HCT116 (cell line): Measurements from ENCODE around the gene CCDC24. TPM values are rescaled to one million over a fixed set of nuclear protein-coding genes. Genes with fewer than 3 reads are reported as not detected.

ENCODE experiments used
- ATAC-seq: fragments of 200-7000 bp; cut with Tn5 transposase; 2 replicates; pipeline ENCODE4 v1.9.1; 2020; ENCODE audit warnings: mild to moderate bottlenecking, moderate library complexity
- BruUV-seq: library from RNA; stranded (reverse); fragments of 400-500 nt; replicated peaks from 2 replicates; lab custom pipeline; 2021; lab: Mats Ljungman, UMichigan
- CTCF ChIA-PET: fragments of 300-600 bp; sonication (Branson Sonifier 250); formaldehyde crosslinking; loops from one replicate; lab custom pipeline; 2021; ENCODE audit warnings: antibody characterized with exemption; lab: Charles Lee
- POLR2A ChIA-PET: fragments of 300-600, 350-600 bp; sonication (Branson Sonifier 250); formaldehyde crosslinking; loops from one replicate; lab custom pipeline; 2021; ENCODE audit warnings: antibody characterized with exemption; lab: Charles Lee
- RAD21 ChIA-PET, 2 experiments: fragments of 300-600 bp; sonication (Branson Sonifier 250); formaldehyde crosslinking; loops; one replicate each; lab custom pipeline; 2023; ENCODE audit warnings: low total read pairs in 2 of 2; ENCODE audit not compliant: uncharacterized antibody in 2 of 2, unreplicated experiment in 2 of 2, low non-redundant PET in 1 of 2; lab: Charles Lee
- DNase-seq: peaks from one replicate; pipeline ENCODE4 v3.0.0-alpha.2; 2010; ENCODE audit warnings: low read depth, low spot score
- H2AFZ ChIP-seq: fragments of 200-600 bp; shearing (Covaris generic), sonication (generic); 2 replicates; pipeline ENCODE4 v1.6.1; 2017; ENCODE audit warnings: low read depth, mixed run types, mixed read lengths, antibody characterized with exemption, low read length; ENCODE audit not compliant: poor library complexity, severe bottlenecking
- H3K27ac ChIP-seq: 2 replicates; pipeline ENCODE4 v1.5.1; 2012; ENCODE audit warnings: low read depth, low read length
- H3K27me3 ChIP-seq: fragments of 200-600 bp; sonication (generic); 2 replicates; pipeline ENCODE4 v1.6.1; 2016; ENCODE audit warnings: mixed run types, low read length, mixed read lengths; ENCODE audit not compliant: insufficient read depth
- H3K36me3 ChIP-seq, 2 experiments: fragments of 200-500 bp in 1 of 2; fragments of 200-600 bp in 1 of 2; sonication (Bioruptor generic) in 1 of 2; sonication (generic) in 1 of 2; 2 replicates each; pipeline versions ENCODE4 v1.5.1 to v1.6.1; 2014 to 2016; ENCODE audit warnings: low read length in 2 of 2, inconsistent platforms in 1 of 2, mixed read lengths in 1 of 2, mixed run types in 1 of 2; ENCODE audit not compliant: insufficient read depth in 2 of 2, control insufficient read depth in 1 of 2
- H3K4me1 ChIP-seq, 2 experiments: fragments of 200-600 bp in 1 of 2; sonication (generic) in 1 of 2; 2 replicates each; pipeline versions ENCODE4 v1.5.1 to v1.6.1; 2012 to 2017; ENCODE audit warnings: low read length in 2 of 2, inconsistent platforms in 1 of 2, mild to moderate bottlenecking in 1 of 2, mixed read lengths in 1 of 2, mixed run types in 1 of 2, moderate library complexity in 1 of 2; ENCODE audit not compliant: insufficient read depth in 2 of 2, control insufficient read depth in 1 of 2
- H3K4me2 ChIP-seq: fragments of 200-600 bp; sonication (generic); 2 replicates; pipeline ENCODE4 v1.6.1; 2017; ENCODE audit warnings: mixed run types, low read length, mixed read lengths
- H3K4me3 ChIP-seq, 2 experiments: fragments of 200-600 bp in 1 of 2; sonication (generic) in 1 of 2; replicated peaks in 1 of 2; 2 replicates each; pipeline ENCODE4 v1.5.1; 2011 to 2016; ENCODE audit warnings: low read length in 2 of 2, control low read depth in 1 of 2, low read depth in 1 of 2, mild to moderate bottlenecking in 1 of 2, mixed read lengths in 1 of 2, mixed run types in 1 of 2
- H3K79me2 ChIP-seq: fragments of 200-600 bp; sonication (generic); 2 replicates; pipeline ENCODE4 v1.6.1; 2017; ENCODE audit warnings: mild to moderate bottlenecking, mixed run types, low read length, moderate library complexity, mixed read lengths; ENCODE audit not compliant: insufficient read depth
- H3K9ac ChIP-seq: fragments of 200-600 bp; sonication (generic); 2 replicates; pipeline ENCODE4 v1.6.1; 2016; ENCODE audit warnings: low read length, mixed read lengths
- H3K9me2 ChIP-seq: fragments of 200-600 bp; sonication (generic), shearing (Covaris generic); 2 replicates; pipeline ENCODE4 v1.6.1; 2017; ENCODE audit warnings: mixed run types, mild to moderate bottlenecking, moderate library complexity; ENCODE audit not compliant: insufficient read depth
- H3K9me3 ChIP-seq, 2 experiments: fragments of 200-500 bp in 1 of 2; fragments of 200-600 bp in 1 of 2; sonication (Bioruptor generic) in 1 of 2; sonication (generic) in 1 of 2; 2 replicates each; pipeline ENCODE4 v1.6.1; 2014 to 2017; ENCODE audit warnings: low read length in 2 of 2, mixed read lengths in 2 of 2, inconsistent platforms in 1 of 2, low read depth in 1 of 2, mild to moderate bottlenecking in 1 of 2, mixed run types in 1 of 2, moderate library complexity in 1 of 2; ENCODE audit not compliant: control insufficient read depth in 1 of 2, insufficient read depth in 1 of 2
- H4K20me1 ChIP-seq: fragments of 200-600 bp; sonication (generic), shearing (Covaris generic); 2 replicates; pipeline ENCODE4 v1.6.1; 2017; ENCODE audit warnings: mixed run types, mild to moderate bottlenecking, moderate library complexity; ENCODE audit not compliant: insufficient read depth
- EGR1 ChIP-seq: IDR thresholded peaks from 2 replicates; pipeline ENCODE4 v1.6.1; 2012; ENCODE audit warnings: low read depth
- ELF1 ChIP-seq: IDR thresholded peaks from 2 replicates; pipeline ENCODE4 v1.6.1; 2012; ENCODE audit warnings: low read depth, borderline replicate concordance
- EZH2 ChIP-seq: fragments of 200-600 bp; sonication (generic); IDR thresholded peaks from 2 replicates; pipeline ENCODE4 v1.6.1; 2017; ENCODE audit warnings: antibody characterized with exemption, mixed run types
- EZH2phosphoT487 ChIP-seq: fragments of 200-600 bp; IDR thresholded peaks from 2 replicates; pipeline ENCODE4 v1.6.1; 2018; ENCODE audit warnings: antibody characterized with exemption, borderline replicate concordance
- JUND ChIP-seq: IDR thresholded peaks from 2 replicates; pipeline ENCODE4 v1.6.1; 2012
- POLR2A ChIP-seq: IDR thresholded peaks from 2 replicates; pipeline ENCODE4 v1.7.0; 2011; ENCODE audit warnings: borderline replicate concordance; ENCODE audit not compliant: insufficient read depth, insufficient read length; ENCODE audit errors: extremely low read depth
- POLR2AphosphoS5 ChIP-seq: IDR thresholded peaks from 2 replicates; pipeline ENCODE4 v1.6.1; 2011; ENCODE audit warnings: mild to moderate bottlenecking, low read depth, low read length, moderate library complexity
- SP1 ChIP-seq: IDR thresholded peaks from 2 replicates; pipeline ENCODE4 v1.6.1; 2012; ENCODE audit warnings: low read depth
- SRF ChIP-seq: IDR thresholded peaks from 2 replicates; pipeline ENCODE4 v1.6.1; 2012; ENCODE audit warnings: low read depth
- ZFX ChIP-seq: fragments of 450-650 bp; IDR thresholded peaks from 2 replicates; pipeline ENCODE4 v1.6.1; 2017
- ZNF274 ChIP-seq: fragments of 200-500 bp; sonication (Bioruptor generic); IDR thresholded peaks from 2 replicates; pipeline ENCODE4 v1.6.1; 2014; ENCODE audit warnings: mild to moderate bottlenecking, low read depth, low read length, inconsistent platforms
- intact Hi-C: fragments of 100-400 bp; cut with micrococcal nuclease; formaldehyde crosslinking; loops from 2 replicates; pipeline ENCODE4 v1.10.0; 2022
- total RNA-seq: library from RNA; stranded (reverse); gene quantifications from one replicate; pipeline ENCODE4 v1.2.1, GENCODE V29; 2021; ENCODE audit not compliant: unreplicated experiment
- TF ChIP-seq, protein P1 (sequence below): IDR thresholded peaks from 2 replicates; pipeline ENCODE4 v1.6.1; 2012; ENCODE audit warnings: low read depth
- TF ChIP-seq, protein P2 (sequence below): IDR thresholded peaks from 2 replicates; pipeline ENCODE4 v1.6.1; 2012
- TF ChIP-seq, protein P3 (sequence below): IDR thresholded peaks from 2 replicates; pipeline ENCODE4 v1.6.1; 2011; ENCODE audit warnings: mild to moderate bottlenecking, low read length, moderate library complexity; ENCODE audit not compliant: insufficient replicate concordance; ENCODE audit errors: extremely low read depth
- TF ChIP-seq, protein P4 (sequence below), 3 experiments: fragments of 200-600 bp in 1 of 3; sonication (generic) in 1 of 3; IDR thresholded peaks in 2 of 3; conservative IDR thresholded peaks in 1 of 3; 2 replicates each; pipeline ENCODE4 v1.5.1; 2012 to 2017; ENCODE audit warnings: low read depth in 2 of 3, low read length in 2 of 3, antibody characterized with exemption in 1 of 3, borderline replicate concordance in 1 of 3, control low read depth in 1 of 3, mild to moderate bottlenecking in 1 of 3, mixed read lengths in 1 of 3, mixed run types in 1 of 3, moderate library complexity in 1 of 3; ENCODE audit not compliant: insufficient read depth in 1 of 3
- TF ChIP-seq, protein P5 (sequence below): IDR thresholded peaks from 2 replicates; pipeline ENCODE4 v1.6.1; 2012

CCDC24 gene
- total RNA-seq, 1 experiment from 2014 or later, result 23.3 TPM

DNA sequence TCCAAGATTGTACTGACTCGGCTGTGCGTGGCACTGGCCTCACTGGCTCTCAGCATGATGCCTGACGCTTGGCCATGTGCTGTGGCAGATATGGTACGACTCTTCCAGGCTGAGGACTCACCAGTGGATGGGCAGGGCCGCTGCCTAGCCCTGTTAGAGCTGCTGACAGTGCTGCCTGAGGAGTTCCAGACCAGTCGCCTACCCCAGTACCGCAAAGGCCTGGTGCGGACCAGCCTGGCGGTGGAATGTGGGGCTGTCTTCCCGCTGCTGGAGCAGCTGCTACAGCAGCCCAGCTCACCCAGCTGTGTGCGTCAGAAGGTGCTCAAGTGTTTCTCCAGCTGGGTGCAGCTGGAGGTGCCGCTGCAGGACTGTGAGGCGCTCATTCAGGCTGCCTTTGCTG is 41.7 kb upstream of the CCDC24 start (continued):
- TF ChIP-seq, protein P1, sequence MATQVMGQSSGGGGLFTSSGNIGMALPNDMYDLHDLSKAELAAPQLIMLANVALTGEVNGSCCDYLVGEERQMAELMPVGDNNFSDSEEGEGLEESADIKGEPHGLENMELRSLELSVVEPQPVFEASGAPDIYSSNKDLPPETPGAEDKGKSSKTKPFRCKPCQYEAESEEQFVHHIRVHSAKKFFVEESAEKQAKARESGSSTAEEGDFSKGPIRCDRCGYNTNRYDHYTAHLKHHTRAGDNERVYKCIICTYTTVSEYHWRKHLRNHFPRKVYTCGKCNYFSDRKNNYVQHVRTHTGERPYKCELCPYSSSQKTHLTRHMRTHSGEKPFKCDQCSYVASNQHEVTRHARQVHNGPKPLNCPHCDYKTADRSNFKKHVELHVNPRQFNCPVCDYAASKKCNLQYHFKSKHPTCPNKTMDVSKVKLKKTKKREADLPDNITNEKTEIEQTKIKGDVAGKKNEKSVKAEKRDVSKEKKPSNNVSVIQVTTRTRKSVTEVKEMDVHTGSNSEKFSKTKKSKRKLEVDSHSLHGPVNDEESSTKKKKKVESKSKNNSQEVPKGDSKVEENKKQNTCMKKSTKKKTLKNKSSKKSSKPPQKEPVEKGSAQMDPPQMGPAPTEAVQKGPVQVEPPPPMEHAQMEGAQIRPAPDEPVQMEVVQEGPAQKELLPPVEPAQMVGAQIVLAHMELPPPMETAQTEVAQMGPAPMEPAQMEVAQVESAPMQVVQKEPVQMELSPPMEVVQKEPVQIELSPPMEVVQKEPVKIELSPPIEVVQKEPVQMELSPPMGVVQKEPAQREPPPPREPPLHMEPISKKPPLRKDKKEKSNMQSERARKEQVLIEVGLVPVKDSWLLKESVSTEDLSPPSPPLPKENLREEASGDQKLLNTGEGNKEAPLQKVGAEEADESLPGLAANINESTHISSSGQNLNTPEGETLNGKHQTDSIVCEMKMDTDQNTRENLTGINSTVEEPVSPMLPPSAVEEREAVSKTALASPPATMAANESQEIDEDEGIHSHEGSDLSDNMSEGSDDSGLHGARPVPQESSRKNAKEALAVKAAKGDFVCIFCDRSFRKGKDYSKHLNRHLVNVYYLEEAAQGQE, result no peak
- TF ChIP-seq ZNF274 (no peak), SRF (no peak)

DNA sequence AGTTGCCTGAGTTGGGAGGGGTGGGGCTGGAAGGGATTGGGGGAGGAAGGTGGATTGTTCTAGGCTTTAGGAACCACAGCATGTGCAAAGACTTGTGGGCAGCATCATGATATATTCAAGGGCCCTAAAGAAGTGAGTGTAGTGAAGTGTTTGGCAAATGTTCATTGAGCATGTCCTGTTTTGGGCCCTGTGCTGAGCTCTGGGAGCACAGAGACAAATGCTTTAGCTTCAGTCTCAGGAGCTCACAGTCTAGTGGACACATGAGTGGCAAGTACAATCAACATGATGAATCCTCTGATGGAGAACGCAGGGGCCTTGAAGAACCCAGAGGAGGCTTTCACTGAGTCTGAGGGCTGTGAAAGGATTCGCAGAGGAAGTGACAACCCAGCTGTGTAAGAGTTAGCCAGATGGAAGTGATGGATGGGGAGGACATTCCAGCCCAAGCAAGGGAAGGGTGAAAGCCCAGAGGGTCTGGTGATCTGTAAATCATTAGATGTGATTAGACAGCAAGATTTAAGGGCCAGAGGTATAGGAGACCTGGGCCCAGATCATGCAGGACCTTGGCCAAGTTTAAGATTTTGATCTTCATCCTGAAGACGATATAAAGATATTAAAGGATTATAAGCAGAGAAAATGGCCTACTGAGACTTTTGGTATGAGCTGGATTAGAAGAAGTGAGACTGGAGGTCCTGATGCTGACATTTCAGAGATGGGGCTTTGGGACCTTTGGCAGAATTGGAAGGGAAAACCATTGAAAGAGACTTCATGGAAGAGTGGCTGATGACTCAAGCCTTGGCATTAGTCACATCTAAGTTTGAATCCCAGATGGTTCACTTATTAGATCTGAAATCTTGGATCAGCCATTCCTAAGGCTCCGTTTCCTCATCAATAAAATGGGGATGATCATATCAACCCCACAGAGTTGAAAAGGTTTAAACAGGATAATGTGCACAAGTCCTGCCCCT is 40.1 kb upstream of the CCDC24 start:
- no peak overlapping the region for H2AFZ ChIP-seq
- RAD21 ChIA-PET, result no interaction called here
- H3K4me1 ChIP-seq, result peaks cover 6 to 14% of the 10 kb centered on the region in 2 experiments; a peak in 3 of 4 replicates
- no peaks in the 10 kb centered on the region for H3K9me2 ChIP-seq
- DNase-seq (no peak), ATAC-seq (no peak)
- POLR2A ChIA-PET, result no interaction called here
- no peak overlapping the region for H3K9ac ChIP-seq
- 0 out of 4 replicates have a peak, but pooled peaks cover 0 to 3% of the 10 kb centered on the region in 2 experiments for H3K36me3 ChIP-seq
- H3K27ac ChIP-seq, result no peak overlapping the region
- peaks cover 11% of the 10 kb centered on the region; the same call in 1 of the 2 replicates for H3K79me2 ChIP-seq
- H4K20me1 ChIP-seq, result no peaks in the 10 kb centered on the region
- no TSS peak for BruUV-seq
- CTCF ChIA-PET, result no interaction called here
- no peak overlapping the region for H3K4me2 ChIP-seq
- no peaks in the 10 kb centered on the region for H3K27me3 ChIP-seq
- H3K4me3 ChIP-seq, result no peak overlapping the region
- H3K9me3 ChIP-seq, result no peaks in the 10 kb centered on the region
- intact Hi-C loops, result no loop called here
- TF ChIP-seq POLR2AphosphoS5 (no peak), EZH2phosphoT487 (no peak), EZH2 (no peak), ELF1 (no peak), EGR1 (no peak), SRF (no peak), POLR2A (no peak), JUND (no peak), ZFX (no peak), SP1 (no peak)
- TF ChIP-seq, protein P2, sequence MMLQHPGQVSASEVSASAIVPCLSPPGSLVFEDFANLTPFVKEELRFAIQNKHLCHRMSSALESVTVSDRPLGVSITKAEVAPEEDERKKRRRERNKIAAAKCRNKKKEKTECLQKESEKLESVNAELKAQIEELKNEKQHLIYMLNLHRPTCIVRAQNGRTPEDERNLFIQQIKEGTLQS, result no peak
- TF ChIP-seq, protein P3, sequence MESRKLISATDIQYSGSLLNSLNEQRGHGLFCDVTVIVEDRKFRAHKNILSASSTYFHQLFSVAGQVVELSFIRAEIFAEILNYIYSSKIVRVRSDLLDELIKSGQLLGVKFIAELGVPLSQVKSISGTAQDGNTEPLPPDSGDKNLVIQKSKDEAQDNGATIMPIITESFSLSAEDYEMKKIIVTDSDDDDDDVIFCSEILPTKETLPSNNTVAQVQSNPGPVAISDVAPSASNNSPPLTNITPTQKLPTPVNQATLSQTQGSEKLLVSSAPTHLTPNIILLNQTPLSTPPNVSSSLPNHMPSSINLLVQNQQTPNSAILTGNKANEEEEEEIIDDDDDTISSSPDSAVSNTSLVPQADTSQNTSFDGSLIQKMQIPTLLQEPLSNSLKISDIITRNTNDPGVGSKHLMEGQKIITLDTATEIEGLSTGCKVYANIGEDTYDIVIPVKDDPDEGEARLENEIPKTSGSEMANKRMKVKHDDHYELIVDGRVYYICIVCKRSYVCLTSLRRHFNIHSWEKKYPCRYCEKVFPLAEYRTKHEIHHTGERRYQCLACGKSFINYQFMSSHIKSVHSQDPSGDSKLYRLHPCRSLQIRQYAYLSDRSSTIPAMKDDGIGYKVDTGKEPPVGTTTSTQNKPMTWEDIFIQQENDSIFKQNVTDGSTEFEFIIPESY, result no peak
- TF ChIP-seq, protein P4, sequence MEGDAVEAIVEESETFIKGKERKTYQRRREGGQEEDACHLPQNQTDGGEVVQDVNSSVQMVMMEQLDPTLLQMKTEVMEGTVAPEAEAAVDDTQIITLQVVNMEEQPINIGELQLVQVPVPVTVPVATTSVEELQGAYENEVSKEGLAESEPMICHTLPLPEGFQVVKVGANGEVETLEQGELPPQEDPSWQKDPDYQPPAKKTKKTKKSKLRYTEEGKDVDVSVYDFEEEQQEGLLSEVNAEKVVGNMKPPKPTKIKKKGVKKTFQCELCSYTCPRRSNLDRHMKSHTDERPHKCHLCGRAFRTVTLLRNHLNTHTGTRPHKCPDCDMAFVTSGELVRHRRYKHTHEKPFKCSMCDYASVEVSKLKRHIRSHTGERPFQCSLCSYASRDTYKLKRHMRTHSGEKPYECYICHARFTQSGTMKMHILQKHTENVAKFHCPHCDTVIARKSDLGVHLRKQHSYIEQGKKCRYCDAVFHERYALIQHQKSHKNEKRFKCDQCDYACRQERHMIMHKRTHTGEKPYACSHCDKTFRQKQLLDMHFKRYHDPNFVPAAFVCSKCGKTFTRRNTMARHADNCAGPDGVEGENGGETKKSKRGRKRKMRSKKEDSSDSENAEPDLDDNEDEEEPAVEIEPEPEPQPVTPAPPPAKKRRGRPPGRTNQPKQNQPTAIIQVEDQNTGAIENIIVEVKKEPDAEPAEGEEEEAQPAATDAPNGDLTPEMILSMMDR (IDR thresholded peaks at IDR 0.05 in 2 of 3, conservative IDR thresholded peaks at IDR 0.05 in 1 of 3; ENCODE audit: borderline replicate concordance in 1 of 3, insufficient read depth in 1 of 3, low read depth in 2 of 3, low read length in 2 of 3), result no peak
- TF ChIP-seq, protein P5, sequence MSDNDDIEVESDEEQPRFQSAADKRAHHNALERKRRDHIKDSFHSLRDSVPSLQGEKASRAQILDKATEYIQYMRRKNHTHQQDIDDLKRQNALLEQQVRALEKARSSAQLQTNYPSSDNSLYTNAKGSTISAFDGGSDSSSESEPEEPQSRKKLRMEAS, result no peak
